ENCODE results near the gene PIP4K2A. TPM values are rescaled to one million over a fixed set of nuclear protein-coding genes. Genes with fewer than 3 reads are reported as not detected.

Gene PIP4K2A
- polyA plus RNA-seq, 1 experiment, result 24.1 TPM

DNA sequence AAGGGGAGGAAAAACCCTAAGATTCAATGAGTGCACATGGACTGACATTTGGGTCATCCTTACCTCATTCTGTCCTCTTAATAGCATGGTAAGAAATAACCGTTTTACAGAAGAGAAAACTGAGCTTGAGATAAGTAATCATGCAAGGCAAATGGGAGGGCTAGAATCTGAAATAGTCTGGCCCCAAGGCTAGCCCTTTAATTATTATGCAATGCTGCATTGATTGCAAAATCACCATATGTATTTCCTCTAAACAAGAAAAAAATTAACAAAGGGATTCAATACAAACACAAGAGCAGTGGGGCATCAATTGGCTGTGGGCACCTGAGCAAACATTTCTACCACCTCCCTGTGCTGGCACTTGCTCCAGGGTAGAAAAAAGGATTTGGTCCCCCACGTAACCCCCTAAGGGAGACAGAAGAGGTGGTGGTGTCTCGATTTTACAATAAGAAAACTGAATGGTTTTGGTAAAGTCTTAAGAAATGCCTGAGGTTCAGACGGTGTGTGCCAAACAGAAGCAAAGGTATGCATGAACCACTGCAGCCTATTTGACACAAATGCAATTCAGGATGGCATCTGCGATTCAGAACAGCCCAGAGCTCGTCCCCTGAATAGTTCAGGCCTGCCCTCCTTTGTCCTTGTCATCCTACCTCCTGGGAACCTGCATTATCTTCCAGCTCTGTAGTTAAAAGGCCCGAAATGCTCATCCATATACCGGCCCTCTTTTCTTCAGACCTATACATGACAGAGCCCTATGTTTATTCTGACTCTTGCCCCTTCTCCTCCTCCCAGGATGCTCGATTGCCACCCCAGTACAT is 23.6 kb downstream of the PIP4K2A start:
- CTCF ChIA-PET, result interaction anchor here (0.6 kb wide), 1 partner anchor 14 kb away, joined by 4 read pairs; no protein-coding TSS in a partner anchor
- no peak for TF ChIP-seq CTCF (IDR thresholded peaks at IDR 0.05; ENCODE audit: low read depth, low read length)
- H3K4me3 ChIP-seq (ENCODE audit: low read depth, low read length), result no peak overlapping the region
- no peak for DNase-seq (ENCODE audit: low read depth, low spot score)
- no peak overlapping the region for H3K27ac ChIP-seq (ENCODE audit: low read depth, low read length)
- H3K9me3 ChIP-seq (ENCODE audit: control insufficient read depth, insufficient read depth, low read length), result no peaks in the 10 kb centered on the region
- H3K27me3 ChIP-seq (ENCODE audit: control insufficient read depth, insufficient read depth, low read length), result no peaks in the 10 kb centered on the region
- POLR2A ChIA-PET, result no interaction called here

- ChIA-PET POLR2A (no interaction called here), CTCF (interaction anchor here (0.6 kb wide), 1 partner anchor 14 kb away, joined by 4 read pairs; no protein-coding TSS in a partner anchor)
- H3K27me3 ChIP-seq (ENCODE audit: control insufficient read depth, insufficient read depth, low read length), result no peaks in the 10 kb centered on the region
- no peak for TF ChIP-seq CTCF (IDR thresholded peaks at IDR 0.05; ENCODE audit: low read depth, low read length)
- no peak overlapping the region for H3K4me3 ChIP-seq (ENCODE audit: low read depth, low read length)
- H3K9me3 ChIP-seq (ENCODE audit: control insufficient read depth, insufficient read depth, low read length), result no peaks in the 10 kb centered on the region
- H3K27ac ChIP-seq (ENCODE audit: low read depth, low read length), result no peak overlapping the region
- no peak for DNase-seq (ENCODE audit: low read depth, low spot score)
Observed at GRCh38 chr10:22690158-22690557, 24.2 kb downstream of the PIP4K2A start.

DNA sequence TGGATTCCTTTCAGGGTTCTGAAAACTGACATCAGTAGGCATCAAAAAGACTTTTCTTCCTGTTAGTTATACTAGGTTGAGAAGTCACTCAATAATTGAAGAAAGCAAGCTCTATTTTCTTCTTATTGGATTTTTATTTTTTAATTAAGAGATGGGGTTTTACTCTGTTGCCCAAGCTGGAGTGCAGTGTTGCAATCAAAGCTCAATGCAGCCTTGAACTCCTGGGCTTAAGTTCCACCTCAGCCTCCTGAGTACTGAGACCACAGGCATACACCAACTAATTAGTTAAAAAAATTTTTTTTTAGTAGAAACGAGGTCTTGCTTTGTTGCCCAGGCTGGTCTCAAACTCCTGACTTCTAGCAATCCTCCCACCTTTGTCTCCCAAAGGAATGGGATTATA is 28.0 kb downstream of the PIP4K2A start:
- H3K4me3 ChIP-seq (ENCODE audit: low read depth, low read length), result no peak overlapping the region
- CTCF ChIA-PET, result no interaction called here
- TF ChIP-seq CTCF (IDR thresholded peaks at IDR 0.05; ENCODE audit: low read depth, low read length), result no peak
- H3K27ac ChIP-seq (ENCODE audit: low read depth, low read length), result no peak overlapping the region
- no peak for DNase-seq (ENCODE audit: low read depth, low spot score)
- no peaks in the 10 kb centered on the region for H3K9me3 ChIP-seq (ENCODE audit: control insufficient read depth, insufficient read depth, low read length)
- no peaks in the 10 kb centered on the region for H3K27me3 ChIP-seq (ENCODE audit: control insufficient read depth, insufficient read depth, low read length)
- POLR2A ChIA-PET, result no interaction called here

DNA sequence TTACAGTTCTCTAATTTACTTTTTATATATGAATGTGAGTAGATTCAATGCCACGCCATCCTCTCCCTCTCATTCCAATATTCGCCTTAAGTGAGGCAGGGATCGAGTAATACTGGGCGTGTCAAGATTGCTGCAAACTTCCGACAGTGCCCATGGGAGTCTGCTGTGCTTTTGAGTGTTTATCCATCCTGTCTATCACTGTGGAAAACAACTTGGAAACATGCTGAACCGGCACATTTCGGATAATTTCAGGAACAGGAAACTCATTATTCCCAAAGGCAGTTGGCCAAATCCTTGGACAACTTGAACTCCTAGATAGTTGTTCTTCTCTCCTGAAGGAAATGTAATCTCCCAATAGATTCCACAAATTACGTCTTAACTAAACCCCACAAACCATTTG is 28.5 kb downstream of the PIP4K2A start:
- Histone ChIP-seq H3K9me3 (ENCODE audit: control insufficient read depth, insufficient read depth, low read length) (no peaks in the 10 kb centered on the region), H3K4me3 (ENCODE audit: low read depth, low read length) (no peak overlapping the region), H3K27me3 (ENCODE audit: control insufficient read depth, insufficient read depth, low read length) (no peaks in the 10 kb centered on the region), H3K27ac (ENCODE audit: low read depth, low read length) (no peak overlapping the region)
- CTCF ChIA-PET, result no interaction called here
- no peak for TF ChIP-seq CTCF (IDR thresholded peaks at IDR 0.05; ENCODE audit: low read depth, low read length)
- DNase-seq (ENCODE audit: low read depth, low spot score), result no peak
- POLR2A ChIA-PET, result no interaction called here

GRCh38 chr10:22684699-22685098 is 29.7 kb downstream of the PIP4K2A start:
- TF ChIP-seq CTCF (IDR thresholded peaks at IDR 0.05; ENCODE audit: low read depth, low read length), result no peak
- no peak for DNase-seq (ENCODE audit: low read depth, low spot score)
- no peaks in the 10 kb centered on the region for H3K27me3 ChIP-seq (ENCODE audit: control insufficient read depth, insufficient read depth, low read length)
- no peak overlapping the region for H3K4me3 ChIP-seq (ENCODE audit: low read depth, low read length)
- no peaks in the 10 kb centered on the region for H3K9me3 ChIP-seq (ENCODE audit: control insufficient read depth, insufficient read depth, low read length)
- POLR2A ChIA-PET, result no interaction called here
- no peak overlapping the region for H3K27ac ChIP-seq (ENCODE audit: low read depth, low read length)
- CTCF ChIA-PET, result interaction anchor here (0.7 kb wide), 1 partner anchor 31 kb away, joined by 3 read pairs; no protein-coding TSS in a partner anchor
